Transverse colon (tissue), 4 donors: ENCODE results near the gene MCCC2. TPM values are rescaled to one million over a fixed set of nuclear protein-coding genes. Genes with fewer than 3 reads are reported as not detected.

Experiments
- DNase-seq: peaks from one replicate; pipeline ENCODE4 v3.0.0-alpha.2; 2019
- H3K27ac ChIP-seq, 4 donors: fragments of 200-600 bp; sonication (generic); 2 replicates each; pipeline ENCODE4 v1.5.1; 2016 to 2018; ENCODE audit warnings: inconsistent platforms in 4 of 4
- H3K27me3 ChIP-seq: fragments of 200-600 bp; sonication (generic); 2 replicates; pipeline ENCODE4 v1.5.1; 2017; ENCODE audit warnings: inconsistent platforms
- H3K36me3 ChIP-seq, 4 donors: fragments of 200-600 bp; sonication (generic); 2 replicates each; pipeline ENCODE4 v1.5.1; 2017 to 2019; ENCODE audit warnings: inconsistent platforms in 4 of 4
- H3K4me1 ChIP-seq, 4 donors: fragments of 200-600 bp; sonication (generic); 2 replicates each; pipeline ENCODE4 v1.5.1; 2017 to 2020; ENCODE audit warnings: inconsistent platforms in 4 of 4
- H3K4me3 ChIP-seq, 4 donors: fragments of 200-600 bp; sonication (generic); 1 replicate in 1 of 4; 2 replicates in 3 of 4; pipeline versions ENCODE4 v1.5.1 to v1.6.1; 2017 to 2019; ENCODE audit warnings: inconsistent platforms in 4 of 4
- H3K9me3 ChIP-seq, 2 donors: fragments of 200-600 bp; sonication (generic); 2 replicates each; pipeline ENCODE4 v1.5.1; 2017 to 2019; ENCODE audit warnings: inconsistent platforms in 2 of 2
- EP300 ChIP-seq: sonication (generic); formaldehyde crosslinking; IDR thresholded peaks from one replicate; pipeline ENCODE4 v1.6.1; 2017; ENCODE audit warnings: antibody characterized with exemption, low read depth
- POLR2A ChIP-seq: fragments of 450-650 bp; IDR thresholded peaks from one replicate; pipeline ENCODE4 v1.6.1; 2016; ENCODE audit warnings: antibody characterized with exemption, mild to moderate bottlenecking, moderate library complexity
- POLR2AphosphoS5 ChIP-seq, 3 donors: sonication (generic); formaldehyde crosslinking; IDR thresholded peaks; one replicate each; pipeline ENCODE4 v1.6.1; 2016; ENCODE audit warnings: antibody characterized with exemption in 3 of 3
- WGBS, 2 donors: methylation state at CpG; one replicate each; pipeline ENCODE4 v1.1.5; 2018; ENCODE audit warnings: low coverage in 1 of 2; 5-methylcytosine and 5-hydroxymethylcytosine counted together
- in situ Hi-C, 4 donors: fragments of 200-750 bp; cut with MboI; loops; one replicate each; pipeline versions ENCODE4 v1.15.0 to v1.15.1; 2017; ENCODE audit warnings: low sequenced_read_pairs in 3 of 4, low pct_ligation_motif_present in 1 of 4, low pct_unique_long_range_greater_than_20kb in 1 of 4
- intact Hi-C: fragments of 100-400 bp; cut with DNase I; formaldehyde crosslinking; loops from one replicate; pipeline ENCODE4 v1.15.1; 2023; ENCODE audit warnings: low total_unique reads
- total RNA-seq, 4 donors: library from RNA; depleted of rRNA; stranded (reverse); fragments of >200 nt; gene quantifications; one replicate each; pipeline ENCODE4 v1.1.0, GENCODE V29; 2016
- TF ChIP-seq, protein P1 (sequence below), 5 experiments: fragments of 200-600 bp in 3 of 5; fragments of 450-650 bp in 2 of 5; sonication (generic) in 3 of 5; IDR thresholded peaks; 1 replicate in 2 of 5; 2 replicates in 3 of 5; pipeline ENCODE4 v1.5.1; 2016 to 2017; ENCODE audit warnings: antibody characterized with exemption in 5 of 5, inconsistent platforms in 3 of 5, mild to moderate bottlenecking in 2 of 5, moderate library complexity in 1 of 5

The MCCC2 gene
- total RNA-seq, 4 donors from 2014 or later: 23.2 to 61.5 (median 43.9) TPM

GRCh38 chr5:71615809-71616208 lies 28.7 kb downstream of the MCCC2 start:
- WGBS, 2 donors: 77 to 100% methylated on average over 1 to 4 of the region's 4 CpGs
- Histone ChIP-seq H3K36me3 (peaks cover 0 to 16% (median 4%) of the 10 kb centered on the region in 4 donors), H3K27me3 (no peaks in the 10 kb centered on the region), H3K27ac (no peak overlapping the region), H3K4me1 (no peaks in the 10 kb centered on the region), H3K9me3 (no peaks in the 10 kb centered on the region), H3K4me3 (no peak overlapping the region)
- TF ChIP-seq, protein P1, sequence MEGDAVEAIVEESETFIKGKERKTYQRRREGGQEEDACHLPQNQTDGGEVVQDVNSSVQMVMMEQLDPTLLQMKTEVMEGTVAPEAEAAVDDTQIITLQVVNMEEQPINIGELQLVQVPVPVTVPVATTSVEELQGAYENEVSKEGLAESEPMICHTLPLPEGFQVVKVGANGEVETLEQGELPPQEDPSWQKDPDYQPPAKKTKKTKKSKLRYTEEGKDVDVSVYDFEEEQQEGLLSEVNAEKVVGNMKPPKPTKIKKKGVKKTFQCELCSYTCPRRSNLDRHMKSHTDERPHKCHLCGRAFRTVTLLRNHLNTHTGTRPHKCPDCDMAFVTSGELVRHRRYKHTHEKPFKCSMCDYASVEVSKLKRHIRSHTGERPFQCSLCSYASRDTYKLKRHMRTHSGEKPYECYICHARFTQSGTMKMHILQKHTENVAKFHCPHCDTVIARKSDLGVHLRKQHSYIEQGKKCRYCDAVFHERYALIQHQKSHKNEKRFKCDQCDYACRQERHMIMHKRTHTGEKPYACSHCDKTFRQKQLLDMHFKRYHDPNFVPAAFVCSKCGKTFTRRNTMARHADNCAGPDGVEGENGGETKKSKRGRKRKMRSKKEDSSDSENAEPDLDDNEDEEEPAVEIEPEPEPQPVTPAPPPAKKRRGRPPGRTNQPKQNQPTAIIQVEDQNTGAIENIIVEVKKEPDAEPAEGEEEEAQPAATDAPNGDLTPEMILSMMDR (IDR thresholded peaks at IDR 0.05): no peak
- TF ChIP-seq POLR2AphosphoS5 (IDR thresholded peaks at IDR 0.05) (no peak), EP300 (no peak), POLR2A (no peak)
- DNase-seq: no peak
- in situ Hi-C loops (no loop called here), intact Hi-C loops (no loop called here)

- no peak for DNase-seq
- peaks cover 0 to 3% (median 0%) of the 10 kb centered on the region in 4 donors for H3K36me3 ChIP-seq
- no peaks in the 10 kb centered on the region for H3K9me3 ChIP-seq
- no peaks in the 10 kb centered on the region for H3K27me3 ChIP-seq
- TF ChIP-seq, protein P1 (IDR thresholded peaks at IDR 0.05): no peak
- no peak for TF ChIP-seq EP300
- TF ChIP-seq POLR2AphosphoS5 (IDR thresholded peaks at IDR 0.05): no peak
- TF ChIP-seq POLR2A: no peak
- intact Hi-C loops: no loop called here
- H3K27ac ChIP-seq: no peak overlapping the region
- H3K4me1 ChIP-seq: no peaks in the 10 kb centered on the region
- 94% methylated on average over 2 of the region's 2 CpGs; no CpG with 5 or more reads in 1 of the 2 donors for WGBS, 2 donors
- in situ Hi-C loops: no loop called here
- no peak overlapping the region for H3K4me3 ChIP-seq
These were observed 33.5 kb downstream of the MCCC2 start for GRCh38 chr5:71620630-71621029.

DNA sequence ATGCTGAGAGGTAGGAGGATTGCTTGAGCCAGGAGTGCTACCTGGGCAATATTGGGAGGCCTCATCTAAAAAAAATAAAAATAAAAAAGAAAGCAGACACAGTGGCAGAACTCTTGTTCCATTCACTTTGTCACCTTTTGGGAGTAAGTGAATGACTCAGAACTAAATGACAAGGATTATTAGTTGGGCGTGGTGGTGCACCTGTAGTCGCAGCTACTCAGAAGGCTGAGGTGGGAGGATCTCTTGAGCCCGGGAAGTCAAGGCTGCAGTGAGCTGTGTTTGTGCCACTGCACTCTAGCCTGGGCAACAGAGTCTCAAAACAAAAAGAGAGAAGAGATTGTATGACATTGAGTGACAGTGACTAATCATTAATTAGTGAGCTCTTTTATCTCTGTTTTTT lies 34.1 kb downstream of the MCCC2 start:
- Histone ChIP-seq H3K36me3 (no peaks in the 10 kb centered on the region), H3K4me3 (no peak overlapping the region), H3K9me3 (no peaks in the 10 kb centered on the region), H3K27ac (no peak overlapping the region), H3K27me3 (no peaks in the 10 kb centered on the region), H3K4me1 (no peaks in the 10 kb centered on the region)
- in situ Hi-C loops (no loop called here), intact Hi-C loops (no loop called here)
- no peak for TF ChIP-seq POLR2A
- TF ChIP-seq, protein P1 (IDR thresholded peaks at IDR 0.05): no peak
- TF ChIP-seq EP300: no peak
- TF ChIP-seq POLR2AphosphoS5 (IDR thresholded peaks at IDR 0.05): no peak
- DNase-seq: no peak
- WGBS, 2 donors: 60 to 61% methylated on average over 3 of the region's 3 CpGs

GRCh38 chr5:71621741-71622140 lies 34.6 kb downstream of the MCCC2 start:
- Histone ChIP-seq H3K4me3 (no peak overlapping the region), H3K4me1 (no peaks in the 10 kb centered on the region), H3K27ac (no peak overlapping the region), H3K9me3 (no peaks in the 10 kb centered on the region), H3K36me3 (no peaks in the 10 kb centered on the region), H3K27me3 (no peaks in the 10 kb centered on the region)
- no peak for DNase-seq
- WGBS, 2 donors: 67 to 98% methylated on average over 1 to 2 of the region's 2 CpGs
- intact Hi-C loops: no loop called here
- in situ Hi-C loops: no loop called here
- TF ChIP-seq EP300 (no peak), POLR2AphosphoS5 (IDR thresholded peaks at IDR 0.05) (no peak), POLR2A (no peak)
- TF ChIP-seq, protein P1 (IDR thresholded peaks at IDR 0.05): no peak
